HG03135 (cell line): ENCODE results near the gene IL22RA2.
"Not testable (repeated sequence)": the region's sequence is repeated elsewhere in the genome, so short reads cannot be mapped to it uniquely, and the experiment has no call there.

Source experiments
- ATAC-seq: cut with Tn5 transposase; IDR thresholded peaks from one replicate; pipeline ENCODE4 v1.9.1; 2021; ENCODE audit warnings: mild to moderate bottlenecking, moderate library complexity; ENCODE audit not compliant: unreplicated experiment

IL22RA2 gene

GRCh38 chr6:137173501-137173900, at the start of gene IL22RA2:
Gene IL22RA2 (minus strand): TSS chr6:137173644. CDS start chr6:137161749, 11,895 bp downstream.
- no peak for ATAC-seq

- no peak for ATAC-seq
Measured at GRCh38 chr6:137222381-137222780, 48.9 kb upstream of the IL22RA2 start.

GRCh38 chr6:137219664-137220252, 46.3 kb upstream of the IL22RA2 start:
- peak; percentile 10 for ATAC-seq

- ATAC-seq: peak; percentile 85
Measured at GRCh38 chr6:137218917-137219663, 45.6 kb upstream of the IL22RA2 start, which contains the start of gene IFNGR1. Gene IFNGR1 (minus strand): TSS chr6:137219385. CDS start chr6:137219327, 58 bp downstream.

- peak; percentile 50 for ATAC-seq
Measured at GRCh38 chr6:137218473-137218916, 45.1 kb upstream of the IL22RA2 start.

GRCh38 chr6:137217801-137218472, 44.5 kb upstream of the IL22RA2 start:
- ATAC-seq: no peak

- no peak for ATAC-seq
Measured at GRCh38 chr6:137216875-137217553, 43.6 kb upstream of the IL22RA2 start.

GRCh38 chr6:137216106-137216505, 42.7 kb upstream of the IL22RA2 start:
- no peak for ATAC-seq

GRCh38 chr6:137215630-137216029, 42.2 kb upstream of the IL22RA2 start:
- ATAC-seq: not testable (repeated sequence)

GRCh38 chr6:137214931-137215330, 41.5 kb upstream of the IL22RA2 start:
- no peak for ATAC-seq

GRCh38 chr6:137213813-137214212, 40.4 kb upstream of the IL22RA2 start:
- ATAC-seq: no peak

GRCh38 chr6:137213331-137213740, 39.9 kb upstream of the IL22RA2 start:
- no peak for ATAC-seq

- no peak for ATAC-seq
Measured at GRCh38 chr6:137211910-137212309, 38.5 kb upstream of the IL22RA2 start.

- no peak for ATAC-seq
Measured at GRCh38 chr6:137210903-137211302, 37.5 kb upstream of the IL22RA2 start.

GRCh38 chr6:137208279-137208678, 34.8 kb upstream of the IL22RA2 start:
- ATAC-seq: no peak

- not testable (repeated sequence) for ATAC-seq
Measured at GRCh38 chr6:137207457-137207856, 34.0 kb upstream of the IL22RA2 start.

GRCh38 chr6:137206577-137206976, 33.1 kb upstream of the IL22RA2 start:
- no peak for ATAC-seq

- no peak for ATAC-seq
Measured at GRCh38 chr6:137203256-137203655, 29.8 kb upstream of the IL22RA2 start.

- no peak for ATAC-seq
Measured at GRCh38 chr6:137202078-137202477, 28.6 kb upstream of the IL22RA2 start.

- no peak for ATAC-seq
Measured at GRCh38 chr6:137201006-137201405, 27.6 kb upstream of the IL22RA2 start.

- no peak for ATAC-seq
Measured at GRCh38 chr6:137200288-137200687, 26.8 kb upstream of the IL22RA2 start.
